ENCODE results near the gene MRGPRX4. TPM values are rescaled to one million over a fixed set of nuclear protein-coding genes. Genes with fewer than 3 reads are reported as not detected.

The MRGPRX4 gene
- total RNA-seq, 4 donors from 2014 or later, result not detected

GRCh38 chr11:18144243-18144642, 28.4 kb upstream of the MRGPRX4 start:
- Histone ChIP-seq H3K27ac (no peak overlapping the region), H3K27me3 (no peaks in the 10 kb centered on the region), H3K4me3 (no peak overlapping the region), H3K9me3 (no peaks in the 10 kb centered on the region), H3K36me3 (no peaks in the 10 kb centered on the region), H3K4me1 (no peaks in the 10 kb centered on the region)
- 61% methylated on average over 5 of the region's 5 CpGs for WGBS
- no peak for DNase-seq (ENCODE audit: low spot score in 2 of 2)
- TF ChIP-seq CTCF (IDR thresholded peaks at IDR 0.05) (no peak), EP300 (IDR thresholded peaks at IDR 0.05) (no peak), POLR2A (IDR thresholded peaks at IDR 0.05) (no peak), POLR2AphosphoS5 (IDR thresholded peaks at IDR 0.05) (no peak)

GRCh38 chr11:18145025-18145424, 27.6 kb upstream of the MRGPRX4 start:
- 41% methylated on average over 2 of the region's 2 CpGs for WGBS
- no peak for DNase-seq (ENCODE audit: low spot score in 2 of 2)
- Histone ChIP-seq H3K36me3 (no peaks in the 10 kb centered on the region), H3K4me3 (no peak overlapping the region), H3K4me1 (no peaks in the 10 kb centered on the region), H3K9me3 (no peaks in the 10 kb centered on the region), H3K27me3 (no peaks in the 10 kb centered on the region), H3K27ac (no peak overlapping the region)
- TF ChIP-seq POLR2A (IDR thresholded peaks at IDR 0.05), result no peak
- no peak for TF ChIP-seq EP300 (IDR thresholded peaks at IDR 0.05)
- no peak for TF ChIP-seq CTCF (IDR thresholded peaks at IDR 0.05)

- Histone ChIP-seq H3K9me3 (no peaks in the 10 kb centered on the region), H3K36me3 (no peaks in the 10 kb centered on the region), H3K4me3 (no peak overlapping the region), H3K27me3 (no peaks in the 10 kb centered on the region), H3K4me1 (no peaks in the 10 kb centered on the region), H3K27ac (no peak overlapping the region)
- no peak for TF ChIP-seq CTCF (IDR thresholded peaks at IDR 0.05)
- TF ChIP-seq EP300 (IDR thresholded peaks at IDR 0.05), result no peak
- TF ChIP-seq POLR2A (IDR thresholded peaks at IDR 0.05), result no peak
- TF ChIP-seq POLR2AphosphoS5 (IDR thresholded peaks at IDR 0.05), result no peak
- no peak for DNase-seq (ENCODE audit: low spot score in 2 of 2)
- 63% methylated on average over 3 of the region's 3 CpGs for WGBS
These were observed 26.8 kb upstream of the MRGPRX4 start for GRCh38 chr11:18145837-18146236.

- DNase-seq (ENCODE audit: low spot score in 2 of 2), result no peak
- H3K27ac ChIP-seq, result no peak overlapping the region
- no peaks in the 10 kb centered on the region for H3K27me3 ChIP-seq
- 95% methylated on average over 3 of the region's 3 CpGs for WGBS
- H3K4me1 ChIP-seq, result no peaks in the 10 kb centered on the region
- TF ChIP-seq POLR2A (IDR thresholded peaks at IDR 0.05) (no peak), CTCF (IDR thresholded peaks at IDR 0.05) (no peak), EP300 (IDR thresholded peaks at IDR 0.05) (no peak), POLR2AphosphoS5 (IDR thresholded peaks at IDR 0.05) (no peak)
- H3K9me3 ChIP-seq, result no peaks in the 10 kb centered on the region
- no peaks in the 10 kb centered on the region for H3K36me3 ChIP-seq
- H3K4me3 ChIP-seq, result no peak overlapping the region
These were observed 21.1 kb upstream of the MRGPRX4 start for GRCh38 chr11:18151581-18151980.

- DNase-seq (ENCODE audit: low spot score in 2 of 2), result no peak
- H3K36me3 ChIP-seq, result no peaks in the 10 kb centered on the region
- H3K27me3 ChIP-seq, result peaks cover under 1% of the 10 kb centered on the region
- 35% methylated on average over 1 of the region's 1 CpG for WGBS
- H3K27ac ChIP-seq, result no peak overlapping the region
- TF ChIP-seq POLR2AphosphoS5 (IDR thresholded peaks at IDR 0.05) (no peak), CTCF (IDR thresholded peaks at IDR 0.05) (no peak), EP300 (IDR thresholded peaks at IDR 0.05) (no peak), POLR2A (IDR thresholded peaks at IDR 0.05) (no peak)
- no peaks in the 10 kb centered on the region for H3K9me3 ChIP-seq
- H3K4me1 ChIP-seq, result no peaks in the 10 kb centered on the region
- H3K4me3 ChIP-seq, result no peak overlapping the region
These were observed 4.3 kb upstream of the MRGPRX4 start for GRCh38 chr11:18168372-18168771.
